ENCODE results near the gene C1QTNF6. TPM values are rescaled to one million over a fixed set of nuclear protein-coding genes. Genes with fewer than 3 reads are reported as not detected.

The C1QTNF6 gene
- total RNA-seq, 1 donor from 2014 or later, result 6.0 TPM

- H2AFZ ChIP-seq (ENCODE audit: low read depth, low read length), result peak overlapping the region; percentile 99
- no peaks in the 10 kb centered on the region for H3K36me3 ChIP-seq (ENCODE audit: insufficient read depth, low read length)
- H3K27ac ChIP-seq (ENCODE audit: low read depth, low read length), result peak overlapping the region; percentile 86
- H4K20me1 ChIP-seq (ENCODE audit: insufficient read depth, low read length), result peaks cover 6% of the 10 kb centered on the region
- Mint-ChIP-seq H3K9me3 (ENCODE audit: unreplicated experiment) (peaks cover 7% of the 10 kb centered on the region), H3K36me3 (ENCODE audit: low read depth, unreplicated experiment) (no peaks in the 10 kb centered on the region), H3K27me3 (ENCODE audit: low read depth, unreplicated experiment) (peaks cover 6% of the 10 kb centered on the region), H3K4me3 (ENCODE audit: unreplicated experiment) (peak overlapping the region; percentile 79), H3K27ac (ENCODE audit: unreplicated experiment) (peak overlapping the region; percentile 41), H3K4me1 (ENCODE audit: low read depth, unreplicated experiment) (peaks cover 6% of the 10 kb centered on the region)
- H3K9me3 ChIP-seq (ENCODE audit: insufficient read depth, low read depth, low read length), result no peaks in the 10 kb centered on the region
- peaks cover 27% of the 10 kb centered on the region for H3K4me1 ChIP-seq (ENCODE audit: insufficient read depth, low read length)
- peak overlapping the region; percentile 77 for H3K4me3 ChIP-seq (ENCODE audit: insufficient read depth, low read depth, low read length)
- FAIRE-seq (no peak), DNase-seq (ENCODE audit: low read depth) (no peak)
- TF ChIP-seq EZH2 (IDR thresholded peaks at IDR 0.05; ENCODE audit: insufficient read depth, low read length), result no peak
- TF ChIP-seq, protein P1, sequence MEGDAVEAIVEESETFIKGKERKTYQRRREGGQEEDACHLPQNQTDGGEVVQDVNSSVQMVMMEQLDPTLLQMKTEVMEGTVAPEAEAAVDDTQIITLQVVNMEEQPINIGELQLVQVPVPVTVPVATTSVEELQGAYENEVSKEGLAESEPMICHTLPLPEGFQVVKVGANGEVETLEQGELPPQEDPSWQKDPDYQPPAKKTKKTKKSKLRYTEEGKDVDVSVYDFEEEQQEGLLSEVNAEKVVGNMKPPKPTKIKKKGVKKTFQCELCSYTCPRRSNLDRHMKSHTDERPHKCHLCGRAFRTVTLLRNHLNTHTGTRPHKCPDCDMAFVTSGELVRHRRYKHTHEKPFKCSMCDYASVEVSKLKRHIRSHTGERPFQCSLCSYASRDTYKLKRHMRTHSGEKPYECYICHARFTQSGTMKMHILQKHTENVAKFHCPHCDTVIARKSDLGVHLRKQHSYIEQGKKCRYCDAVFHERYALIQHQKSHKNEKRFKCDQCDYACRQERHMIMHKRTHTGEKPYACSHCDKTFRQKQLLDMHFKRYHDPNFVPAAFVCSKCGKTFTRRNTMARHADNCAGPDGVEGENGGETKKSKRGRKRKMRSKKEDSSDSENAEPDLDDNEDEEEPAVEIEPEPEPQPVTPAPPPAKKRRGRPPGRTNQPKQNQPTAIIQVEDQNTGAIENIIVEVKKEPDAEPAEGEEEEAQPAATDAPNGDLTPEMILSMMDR (IDR thresholded peaks at IDR 0.05; ENCODE audit: insufficient read depth, low read depth, low read length), result peak; percentile 55
- peak overlapping the region; percentile 100 for H3K4me2 ChIP-seq (ENCODE audit: low read length)
- peak overlapping the region; percentile 94 for H3K9ac ChIP-seq (ENCODE audit: low read length)
- H3K79me2 ChIP-seq (ENCODE audit: insufficient read depth, low read length), result no peaks in the 10 kb centered on the region
- no peaks in the 10 kb centered on the region for H3K27me3 ChIP-seq (ENCODE audit: insufficient read depth, low read length)
Observed at GRCh38 chr22:37198258-37199102, 10.4 kb upstream of the C1QTNF6 start.

- Histone ChIP-seq H3K4me1 (ENCODE audit: insufficient read depth, low read length) (peaks cover 27% of the 10 kb centered on the region), H3K9ac (ENCODE audit: low read length) (peak overlapping the region; percentile 64), H3K27me3 (ENCODE audit: insufficient read depth, low read length) (no peaks in the 10 kb centered on the region), H3K4me3 (ENCODE audit: insufficient read depth, low read depth, low read length) (peak overlapping the region; percentile 6), H3K36me3 (ENCODE audit: insufficient read depth, low read length) (no peaks in the 10 kb centered on the region), H2AFZ (ENCODE audit: low read depth, low read length) (no peak overlapping the region), H3K9me3 (ENCODE audit: insufficient read depth, low read depth, low read length) (no peaks in the 10 kb centered on the region), H3K27ac (ENCODE audit: low read depth, low read length) (peak overlapping the region; percentile 43), H4K20me1 (ENCODE audit: insufficient read depth, low read length) (peaks cover 6% of the 10 kb centered on the region), H3K4me2 (ENCODE audit: low read length) (peak overlapping the region; percentile 100), H3K79me2 (ENCODE audit: insufficient read depth, low read length) (no peaks in the 10 kb centered on the region)
- TF ChIP-seq, protein P1 (IDR thresholded peaks at IDR 0.05; ENCODE audit: insufficient read depth, low read depth, low read length), result no peak
- no peak for TF ChIP-seq EZH2 (IDR thresholded peaks at IDR 0.05; ENCODE audit: insufficient read depth, low read length)
- Mint-ChIP-seq H3K36me3 (ENCODE audit: low read depth, unreplicated experiment) (no peaks in the 10 kb centered on the region), H3K4me3 (ENCODE audit: unreplicated experiment) (no peak overlapping the region), H3K9me3 (ENCODE audit: unreplicated experiment) (peaks cover 7% of the 10 kb centered on the region), H3K27ac (ENCODE audit: unreplicated experiment) (no peak overlapping the region), H3K27me3 (ENCODE audit: low read depth, unreplicated experiment) (peaks cover under 1% of the 10 kb centered on the region), H3K4me1 (ENCODE audit: low read depth, unreplicated experiment) (peaks cover 6% of the 10 kb centered on the region)
- no peak for FAIRE-seq
- DNase-seq (ENCODE audit: low read depth), result peak; percentile 87
Observed at GRCh38 chr22:37197451-37198257, 9.6 kb upstream of the C1QTNF6 start.

Measured in astrocyte (in vitro differentiated cells and primary cell).